Astrocyte of the spinal cord (primary cell): ENCODE results near the gene FOXL1.

Experiments used
- DNase-seq: peaks from one replicate; pipeline ENCODE4 v3.0.0; 2011; ENCODE audit warnings: low read depth, low spot score
- H3K4me3 ChIP-seq: 2 replicates; pipeline ENCODE4 v1.5.1; 2011; ENCODE audit warnings: low read depth, mild to moderate bottlenecking, low read length, moderate library complexity
- in situ Hi-C: cut with HindIII; loops from 2 replicates; pipeline ENCODE4 v1.10.0; 2017; ENCODE audit warnings: low sequenced_read_pairs
- TF ChIP-seq, protein P1 (sequence below): IDR thresholded peaks from 2 replicates; pipeline ENCODE4 v1.5.1; 2012; ENCODE audit warnings: low read depth, mild to moderate bottlenecking, low read length, inconsistent platforms

Gene FOXL1

DNA sequence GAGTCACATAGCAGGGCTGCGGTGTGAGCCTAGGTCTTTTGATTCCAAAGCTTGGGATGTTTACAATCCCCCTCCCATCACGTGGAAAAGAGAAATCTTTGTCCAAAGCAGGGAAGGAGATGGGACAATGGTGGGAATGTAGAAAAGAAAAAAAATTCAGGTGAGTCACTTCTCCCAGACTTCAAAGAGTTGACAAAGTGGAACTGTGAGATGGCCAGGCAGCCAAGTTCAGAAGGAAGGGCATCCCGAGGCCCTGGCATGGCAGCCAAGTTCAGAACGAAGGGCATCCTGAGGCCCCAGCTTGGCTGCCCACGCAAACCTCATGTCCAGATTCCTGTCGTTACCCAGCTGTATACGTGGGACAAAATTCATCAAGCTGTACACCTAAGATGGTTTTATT, 47.5 kb downstream of the FOXL1 start:
- no peak overlapping the region for H3K4me3 ChIP-seq
- in situ Hi-C loops, result no loop called here
- TF ChIP-seq, protein P1, sequence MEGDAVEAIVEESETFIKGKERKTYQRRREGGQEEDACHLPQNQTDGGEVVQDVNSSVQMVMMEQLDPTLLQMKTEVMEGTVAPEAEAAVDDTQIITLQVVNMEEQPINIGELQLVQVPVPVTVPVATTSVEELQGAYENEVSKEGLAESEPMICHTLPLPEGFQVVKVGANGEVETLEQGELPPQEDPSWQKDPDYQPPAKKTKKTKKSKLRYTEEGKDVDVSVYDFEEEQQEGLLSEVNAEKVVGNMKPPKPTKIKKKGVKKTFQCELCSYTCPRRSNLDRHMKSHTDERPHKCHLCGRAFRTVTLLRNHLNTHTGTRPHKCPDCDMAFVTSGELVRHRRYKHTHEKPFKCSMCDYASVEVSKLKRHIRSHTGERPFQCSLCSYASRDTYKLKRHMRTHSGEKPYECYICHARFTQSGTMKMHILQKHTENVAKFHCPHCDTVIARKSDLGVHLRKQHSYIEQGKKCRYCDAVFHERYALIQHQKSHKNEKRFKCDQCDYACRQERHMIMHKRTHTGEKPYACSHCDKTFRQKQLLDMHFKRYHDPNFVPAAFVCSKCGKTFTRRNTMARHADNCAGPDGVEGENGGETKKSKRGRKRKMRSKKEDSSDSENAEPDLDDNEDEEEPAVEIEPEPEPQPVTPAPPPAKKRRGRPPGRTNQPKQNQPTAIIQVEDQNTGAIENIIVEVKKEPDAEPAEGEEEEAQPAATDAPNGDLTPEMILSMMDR, result no peak
- no peak for DNase-seq

DNA sequence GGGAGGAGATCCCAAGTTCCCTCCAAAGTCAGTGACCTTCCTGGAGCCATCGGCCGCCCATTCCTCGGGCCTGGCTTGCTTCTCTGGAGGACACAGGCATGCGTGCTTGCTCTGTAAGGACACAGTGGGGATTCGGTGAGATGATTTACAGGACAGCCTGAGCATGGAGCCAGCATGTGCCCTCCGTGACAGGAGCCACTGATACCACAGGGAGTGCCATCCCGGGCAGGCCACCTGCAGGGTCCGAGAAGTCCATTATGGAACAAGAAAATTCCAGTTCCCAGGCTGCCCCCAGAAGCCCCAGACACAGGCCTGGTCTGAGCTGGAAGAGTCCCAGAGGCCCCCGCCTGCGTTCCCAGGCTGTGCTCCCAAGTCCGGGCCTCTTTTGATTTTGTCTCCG, 47.9 kb downstream of the FOXL1 start:
- no peak for DNase-seq
- TF ChIP-seq, protein P1, result no peak
- H3K4me3 ChIP-seq, result no peak overlapping the region
- in situ Hi-C loops, result no loop called here

DNA sequence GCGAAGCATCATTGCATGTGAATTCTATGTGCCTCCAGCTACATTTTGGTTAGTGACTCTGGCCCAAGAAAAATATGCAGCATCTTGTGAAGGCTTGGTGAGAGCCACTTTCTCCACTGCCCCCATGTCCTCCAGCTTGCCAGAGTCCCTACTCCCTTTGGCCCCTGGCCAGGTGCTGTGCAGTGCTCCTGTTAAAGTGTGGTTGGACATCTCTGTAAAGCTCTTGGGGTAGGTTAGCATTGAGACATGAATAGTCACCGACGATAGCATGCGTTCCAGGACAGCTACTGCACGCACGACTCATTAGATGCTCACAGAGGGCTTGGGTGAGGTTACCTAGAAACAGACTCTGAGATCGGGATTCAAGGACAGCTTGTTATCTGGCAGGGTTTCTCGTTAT, 48.6 kb downstream of the FOXL1 start:
- in situ Hi-C loops, result no loop called here
- peak; percentile 23 for DNase-seq
- H3K4me3 ChIP-seq, result no peak overlapping the region
- TF ChIP-seq, protein P1, result no peak

DNA sequence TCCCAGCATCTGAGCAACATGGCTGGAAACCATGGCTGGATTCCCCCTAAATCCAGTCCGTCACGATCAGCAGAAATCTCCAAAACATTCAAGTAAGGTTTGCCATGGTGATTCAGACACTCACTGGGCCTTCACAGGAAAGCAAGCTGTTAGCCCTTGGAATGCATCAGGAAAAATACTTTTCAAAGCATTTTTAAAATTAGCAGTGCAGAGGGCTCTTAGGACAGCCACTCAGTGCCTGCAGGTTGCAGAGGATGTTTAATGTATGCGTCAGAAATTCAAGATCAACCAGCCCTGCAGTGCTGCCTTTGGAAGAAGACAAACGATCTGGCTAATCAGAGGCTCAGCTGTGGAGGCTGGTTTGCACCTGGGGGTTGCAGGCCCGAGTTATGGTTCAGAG, 50.3 kb downstream of the FOXL1 start:
- in situ Hi-C loops, result no loop called here
- peak; percentile 25 for DNase-seq
- no peak overlapping the region for H3K4me3 ChIP-seq
- TF ChIP-seq, protein P1, result no peak

DNA sequence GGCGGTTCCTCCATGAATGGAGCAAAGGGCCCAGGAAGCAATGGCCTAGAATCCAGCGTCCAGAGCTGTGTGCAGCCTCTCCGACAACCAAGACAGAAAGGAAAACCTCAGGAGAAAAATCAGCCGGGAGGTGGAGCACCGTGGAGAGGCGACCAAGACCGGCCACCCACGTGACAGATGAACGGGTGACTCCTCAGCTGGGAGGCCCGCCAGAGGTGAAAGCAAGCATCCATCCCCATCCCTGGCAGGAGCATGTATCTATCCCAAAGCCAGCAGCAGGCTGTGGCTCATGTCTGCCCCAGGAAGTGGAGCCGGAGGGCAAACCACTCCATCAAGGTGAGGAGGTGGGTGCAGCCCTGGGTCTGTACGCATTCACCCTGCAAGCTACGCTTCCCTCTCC, 52.1 kb downstream of the FOXL1 start:
- H3K4me3 ChIP-seq, result no peak overlapping the region
- no peak for DNase-seq
- TF ChIP-seq, protein P1, result no peak
- in situ Hi-C loops, result no loop called here

DNA sequence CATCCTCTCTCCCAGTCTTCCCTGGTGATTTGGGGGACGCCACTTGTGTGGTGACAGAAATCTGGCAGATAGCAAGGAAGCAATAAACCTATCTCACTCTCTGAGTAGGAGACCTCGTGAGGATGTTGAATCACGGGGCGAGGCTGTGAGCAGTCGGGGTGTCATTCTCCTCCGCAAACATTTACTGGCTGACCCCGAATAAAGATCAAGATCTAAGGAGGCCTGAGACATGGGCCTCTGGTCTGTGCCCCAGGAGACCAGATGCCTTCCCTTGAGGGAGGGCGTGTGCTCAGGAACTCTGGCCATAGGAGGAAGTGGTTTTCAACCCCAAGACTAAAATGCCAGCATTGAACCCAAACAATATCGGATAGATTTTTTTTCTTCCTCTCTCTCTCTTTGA, 53.1 kb downstream of the FOXL1 start:
- no peak for DNase-seq
- in situ Hi-C loops, result no loop called here
- TF ChIP-seq, protein P1, result no peak
- no peak overlapping the region for H3K4me3 ChIP-seq
